Measurements from ENCODE around the gene APLNR. TPM values are rescaled to one million over a fixed set of nuclear protein-coding genes. Genes with fewer than 3 reads are reported as not detected.

APLNR gene
- total and polyA plus RNA-seq, 2 of the 8 experiments (the other 6 are each of a cell fraction or from before 2014, with no cell fraction given), result 0.80 TPM; not detected in 1

GRCh38 chr11:57223601-57224000, 13.4 kb downstream of the APLNR start:
- POLR2A ChIA-PET (ENCODE audit: partially characterized antibody), result no interaction called here
- FAIRE-seq, result no peak
- CTCF ChIA-PET (ENCODE audit: partially characterized antibody), result interaction anchor here (0.7 to 1.3 kb wide), 2 partner anchors 25 to 51 kb away, joined by 3 to 4 read pairs; no protein-coding TSS in a partner anchor

More at GRCh38 chr11:57223601-57224000, 13.4 kb downstream of the APLNR start:
- H4K91ac ChIP-seq (replicated peaks; ENCODE audit: insufficient read length, low read length), result no peak overlapping the region
- peaks cover 0 to 3% (median 0%) of the 10 kb centered on the region in 4 experiments; a peak in 2 of 7 replicates for H3K4me1 ChIP-seq (replicated peaks in 1 of 4; ENCODE audit: control insufficient read depth in 3 of 4, insufficient read depth in 4 of 4, low read length in 3 of 4)
- no peak overlapping the region for H3K18ac ChIP-seq (ENCODE audit: extremely low read depth, low read length)
- no peak overlapping the region for H2BK12ac ChIP-seq (ENCODE audit: low read depth, low read length)
- 88% methylated on average over 3 of the region's 3 CpGs; no CpG with 5 or more reads in 1 of the 2 experiments for WGBS, 2 experiments (ENCODE audit: extremely low coverage in 1 of 2, insufficient coverage in 1 of 2, insufficient read length in 1 of 2, insufficient replicate concordance in 2 of 2, low coverage in 1 of 2, low lambda C conversion rate in 2 of 2, missing lambda C conversion rate in 1 of 2)
- H3K27ac ChIP-seq (ENCODE audit: low read depth, low read length), result no peak overlapping the region
- H3K9ac ChIP-seq (replicated peaks in 1 of 4; ENCODE audit: extremely low read depth in 1 of 4, low read depth in 3 of 4, low read length in 3 of 4), result no peak overlapping the region
- H4K5ac ChIP-seq (ENCODE audit: insufficient read length, low read depth, low read length), result no peak overlapping the region
- H4K20me1 ChIP-seq (replicated peaks in 1 of 2; ENCODE audit: control insufficient read depth in 1 of 2, insufficient read depth in 2 of 2, low read length in 2 of 2), result no peaks in the 10 kb centered on the region
- no peak overlapping the region for H3K4me3 ChIP-seq (ENCODE audit: extremely low read depth in 1 of 4, insufficient read depth in 2 of 4, low read depth in 3 of 4, low read length in 4 of 4)
- H4K8ac ChIP-seq (ENCODE audit: extremely low read depth, insufficient read depth, low read length), result no peak overlapping the region
- H3K27me3 ChIP-seq (replicated peaks in 1 of 4; ENCODE audit: control insufficient read depth in 3 of 4, extremely low read depth in 1 of 4, insufficient read depth in 3 of 4, low read length in 3 of 4), result no peaks in the 10 kb centered on the region
- DNase-seq (ENCODE audit: low read depth in 1 of 2, low spot score in 2 of 2), result no peak
- no peak overlapping the region for H2BK5ac ChIP-seq (ENCODE audit: low read depth, low read length)
- H3K36me3 ChIP-seq (ENCODE audit: control insufficient read depth in 2 of 4, insufficient read depth in 4 of 4, low read length in 3 of 4), result no peaks in the 10 kb centered on the region
- no peak overlapping the region for H2BK120ac ChIP-seq (replicated peaks; ENCODE audit: low read depth, low read length)
- H2AK5ac ChIP-seq (ENCODE audit: low read depth, low read length), result no peak overlapping the region
- no peak overlapping the region for H3K23ac ChIP-seq (ENCODE audit: insufficient read length)
- H3K56ac ChIP-seq (replicated peaks; ENCODE audit: insufficient read length, low read depth, low read length), result no peak overlapping the region
- TF ChIP-seq CTCF (IDR thresholded peaks at IDR 0.05; ENCODE audit: control extremely low read depth in 1 of 3, insufficient read depth in 1 of 3, low read depth in 1 of 3, low read length in 3 of 3), result no peak
- no peak overlapping the region for H3K14ac ChIP-seq (ENCODE audit: insufficient read length)
- H3K79me1 ChIP-seq (ENCODE audit: low read depth, low read length), result no peaks in the 10 kb centered on the region
- no peaks in the 10 kb centered on the region for H3K23me2 ChIP-seq (ENCODE audit: low read depth, low read length)
- H3K79me2 ChIP-seq (ENCODE audit: control insufficient read depth in 1 of 2, insufficient read depth in 2 of 2, low read length in 2 of 2), result no peaks in the 10 kb centered on the region
- H3K9me3 ChIP-seq (ENCODE audit: insufficient read depth in 2 of 2, low read depth in 1 of 2, low read length in 1 of 2), result no peaks in the 10 kb centered on the region
- H2BK20ac ChIP-seq (ENCODE audit: low read length), result no peak overlapping the region
- H3K4me2 ChIP-seq (ENCODE audit: insufficient read depth in 1 of 2, low read depth in 2 of 2, low read length in 2 of 2), result no peak overlapping the region
- no peak overlapping the region for H3K4ac ChIP-seq (replicated peaks; ENCODE audit: insufficient read length, low read depth, low read length)
- no peak overlapping the region for H2BK15ac ChIP-seq (ENCODE audit: low read length)
- no peak overlapping the region for H2AFZ ChIP-seq (ENCODE audit: low read length)
